Measurements from ENCODE around the gene FBXW2.

- TF ChIP-seq CTCF (IDR thresholded peaks at IDR 0.05; ENCODE audit: insufficient read depth, low read length) (no peak), POLR2AphosphoS5 (IDR thresholded peaks at IDR 0.05; ENCODE audit: low read depth) (no peak)
These were observed 86.0 kb downstream of the FBXW2 start for GRCh38 chr9:120707170-120707569.

Data from HL-60 (cell line).